GM19328 (cell line): ENCODE results near the gene PPP2R5E.

Experiments
- ATAC-seq: cut with Tn5 transposase; IDR thresholded peaks from one replicate; pipeline ENCODE4 v1.9.1; 2021; ENCODE audit warnings: mild to moderate bottlenecking, moderate library complexity; ENCODE audit not compliant: unreplicated experiment

The PPP2R5E gene

DNA sequence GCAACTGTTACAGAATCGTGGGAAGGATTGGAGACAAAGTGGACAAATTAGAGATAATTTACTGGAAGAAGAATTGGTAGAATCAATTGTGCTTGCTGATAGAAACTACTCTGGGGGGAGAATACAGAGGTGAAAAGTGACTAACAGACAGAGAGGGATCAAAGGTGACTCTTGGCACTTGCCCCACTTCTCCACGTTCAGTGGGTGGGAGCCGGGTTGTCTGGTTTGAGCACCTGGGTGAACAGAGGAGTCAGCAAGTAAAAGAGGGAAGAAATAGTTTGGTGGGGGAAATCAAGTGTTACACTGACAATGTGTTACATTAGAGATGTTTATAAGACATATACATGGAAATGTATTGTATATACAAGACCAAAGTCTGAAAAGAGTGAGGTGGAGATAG is 69.1 kb downstream of the PPP2R5E start:
- no peak for ATAC-seq

- ATAC-seq = no peak
These were observed 70.0 kb downstream of the PPP2R5E start for GRCh38 chr14:63472986-63473788.

- peak; percentile 90 for ATAC-seq
These were observed 72.0 kb downstream of the PPP2R5E start for GRCh38 chr14:63470962-63471793.

GRCh38 chr14:63468294-63468693 is 74.9 kb downstream of the PPP2R5E start:
- ATAC-seq = no peak

GRCh38 chr14:63467440-63468072 is 75.6 kb downstream of the PPP2R5E start:
- no peak for ATAC-seq

GRCh38 chr14:63465347-63465746 is 77.8 kb downstream of the PPP2R5E start:
- ATAC-seq = no peak

DNA sequence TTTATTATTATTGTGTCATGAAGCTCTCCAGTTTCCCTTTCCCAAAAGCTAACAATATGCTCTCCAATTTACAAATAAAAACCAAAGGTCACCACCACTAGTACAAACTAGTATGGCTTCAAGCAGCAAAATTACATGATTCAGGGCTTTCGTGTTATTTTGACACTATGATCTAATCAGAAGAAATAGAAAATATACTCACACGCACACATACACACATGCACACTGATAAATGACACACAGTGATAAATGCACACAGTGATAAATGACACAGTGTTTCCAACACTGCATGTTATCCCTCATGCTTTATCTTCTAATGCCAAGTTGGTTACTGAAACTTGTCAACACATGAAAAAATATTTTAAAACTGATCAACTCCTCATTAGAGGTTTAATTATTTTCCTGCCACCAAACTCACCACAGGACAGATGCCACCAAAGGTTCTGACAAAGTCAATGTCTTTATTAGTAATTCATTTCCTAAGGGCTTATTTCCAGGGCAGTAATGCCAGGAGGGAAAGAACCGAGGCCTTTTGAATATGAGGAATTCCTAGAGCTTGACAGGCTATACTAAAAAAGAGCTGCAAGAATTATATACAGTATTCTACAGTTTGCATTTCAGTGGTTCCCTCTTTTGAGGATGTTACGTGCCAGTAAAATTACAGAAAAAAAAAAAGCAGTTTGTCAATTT is 82.4 kb downstream of the PPP2R5E start:
- no peak for ATAC-seq

GRCh38 chr14:63459738-63460137 is 83.4 kb downstream of the PPP2R5E start:
- ATAC-seq = no peak

- ATAC-seq = no peak
These were observed 85.7 kb downstream of the PPP2R5E start for GRCh38 chr14:63457498-63457897.

- ATAC-seq = no peak
These were observed 88.1 kb downstream of the PPP2R5E start for GRCh38 chr14:63454863-63455622.

DNA sequence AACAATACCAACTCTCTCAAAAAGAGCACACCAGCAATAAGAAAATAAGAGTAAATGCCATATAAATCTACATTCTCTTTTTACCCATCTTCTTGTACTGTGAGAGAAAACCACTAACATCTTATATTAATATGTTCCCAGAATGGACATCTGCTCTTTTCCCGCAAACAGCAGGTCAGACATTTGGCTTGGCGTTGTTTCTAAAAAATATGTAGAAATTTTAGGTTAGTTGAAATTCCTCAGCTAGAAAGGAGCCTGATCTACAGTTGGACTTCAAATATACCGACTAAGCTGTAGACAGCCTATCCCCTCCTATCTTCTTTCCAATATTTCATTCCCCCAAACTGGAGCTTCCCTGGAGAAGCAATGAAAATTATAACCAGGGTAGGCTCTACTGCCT is 88.7 kb downstream of the PPP2R5E start:
- no peak for ATAC-seq

GRCh38 chr14:63453443-63453936 is 89.7 kb downstream of the PPP2R5E start:
- no peak for ATAC-seq

GRCh38 chr14:63452796-63453195 is 90.4 kb downstream of the PPP2R5E start:
- no peak for ATAC-seq

GRCh38 chr14:63448841-63449240 is 94.3 kb downstream of the PPP2R5E start:
- ATAC-seq = no peak

GRCh38 chr14:63444588-63444987 is 98.6 kb downstream of the PPP2R5E start:
- ATAC-seq = no peak

DNA sequence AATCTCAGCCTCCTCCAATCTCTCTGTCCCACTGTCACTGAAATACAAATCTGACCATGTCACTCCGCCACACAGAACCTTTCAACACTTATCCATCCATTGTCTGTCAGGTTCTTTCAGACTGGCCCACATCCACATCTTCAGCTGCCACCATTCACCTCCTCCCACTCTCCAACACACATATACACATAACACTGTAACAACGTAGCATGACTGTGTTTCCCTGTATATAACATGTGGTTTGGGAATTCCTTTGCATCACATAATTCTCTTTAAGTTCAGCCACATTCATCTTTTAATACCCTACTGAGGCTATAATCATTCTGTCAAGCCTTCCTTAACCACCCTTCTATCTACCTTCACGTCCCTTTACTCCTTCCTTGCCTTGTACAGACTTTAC is 99.2 kb downstream of the PPP2R5E start:
- no peak for ATAC-seq

DNA sequence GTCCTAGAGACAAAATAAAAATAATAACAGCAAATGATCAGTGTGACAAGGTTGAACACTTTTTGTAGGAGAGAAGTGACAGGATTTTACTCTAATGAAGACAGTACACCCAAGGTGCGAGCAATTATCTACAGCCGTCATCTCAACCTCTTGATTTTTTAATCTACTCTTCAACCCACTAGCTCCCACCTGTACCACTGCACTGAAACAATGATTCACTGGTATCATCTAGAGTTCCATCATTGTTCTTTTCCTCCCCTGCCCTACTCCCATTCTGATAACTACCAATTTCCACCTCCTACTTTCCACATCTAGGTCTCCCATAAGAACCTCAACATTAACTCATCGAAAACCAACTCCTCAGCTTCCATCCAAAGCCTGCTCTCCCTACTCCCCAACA is 99.8 kb downstream of the PPP2R5E start:
- no peak for ATAC-seq

GRCh38 chr14:63438065-63438757 is 105.0 kb downstream of the PPP2R5E start:
- no peak for ATAC-seq

GRCh38 chr14:63436286-63437098 is 106.7 kb downstream of the PPP2R5E start:
- ATAC-seq = no peak
